AG04450 (cell line): Measurements from ENCODE around the gene EID2B. TPM values are rescaled to one million over a fixed set of nuclear protein-coding genes. Genes with fewer than 3 reads are reported as not detected.

ENCODE experiments used
- CTCF ChIA-PET: fragments of 300-600, 350-600 bp; formaldehyde crosslinking; extraction: SDS; loops from one replicate; lab custom pipeline; 2022; ENCODE audit warnings: antibody characterized with exemption, inconsistent platforms; lab: Charles Lee
- POLR2A ChIA-PET: fragments of 350-600 bp; formaldehyde crosslinking; extraction: SDS; loops from one replicate; lab custom pipeline; 2021; ENCODE audit warnings: antibody characterized with exemption, inconsistent platforms; lab: Yijun Ruan, JAX
- DNase-seq: peaks from one replicate; pipeline ENCODE4 v3.0.0-alpha.2; 2011; ENCODE audit warnings: low read depth, low spot score
- H3K27ac ChIP-seq: one replicate; pipeline ENCODE4 v1.5.1; 2012; ENCODE audit warnings: low read depth, low read length, control low read depth
- H3K27me3 ChIP-seq: one replicate; pipeline ENCODE4 v1.6.0; 2012; ENCODE audit warnings: low read length; ENCODE audit not compliant: control insufficient read depth, insufficient read depth
- H3K4me3 ChIP-seq: 2 replicates; pipeline ENCODE4 v1.5.1; 2011; ENCODE audit warnings: mild to moderate bottlenecking, low read depth, low read length, control low read depth
- H3K9me3 ChIP-seq: 2 replicates; pipeline ENCODE4 v1.5.1; 2012; ENCODE audit warnings: low read length; ENCODE audit not compliant: control insufficient read depth, insufficient read depth
- CTCF ChIP-seq: IDR thresholded peaks from 2 replicates; pipeline ENCODE4 v1.5.1; 2011; ENCODE audit warnings: low read depth, low read length, control low read depth, inconsistent platforms
- polyA plus RNA-seq: library from polyadenylated mRNA; depleted of rRNA; stranded (reverse); fragments of >200 nt; gene quantifications from 2 replicates; pipeline ENCODE4 v1.2.3, GENCODE V29; 2011

EID2B gene
- polyA plus RNA-seq, 1 experiment = 3.1 TPM

DNA sequence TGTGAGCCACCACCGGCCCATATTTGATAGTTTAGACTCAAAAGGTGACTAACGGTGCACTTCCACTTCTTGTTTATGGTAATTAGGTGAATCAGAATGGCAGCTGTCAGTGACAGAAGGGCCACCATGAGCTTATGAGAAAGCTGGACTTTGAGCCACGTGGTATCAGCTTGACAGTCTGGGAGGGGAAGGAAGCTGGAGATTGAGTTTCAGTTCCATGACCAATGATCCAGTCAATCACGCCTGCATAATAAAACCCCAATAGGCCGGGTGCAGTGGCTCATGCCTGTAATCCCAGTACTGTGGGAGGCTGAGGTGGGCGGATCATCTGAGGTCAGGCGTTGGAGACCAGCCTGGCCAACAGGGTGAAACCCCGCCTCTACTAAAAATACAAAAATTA lies 8.2 kb downstream of the EID2B start:
- CTCF ChIA-PET = interaction anchor here (0.8 to 1.1 kb wide), 2 partner anchors 8 to 113 kb away, joined by 3 to 5 read pairs; partner anchors contain the start of gene EID2B
- Histone ChIP-seq H3K27me3 (no peaks in the 10 kb centered on the region), H3K9me3 (no peaks in the 10 kb centered on the region), H3K4me3 (no peak overlapping the region), H3K27ac (no peak overlapping the region)
- POLR2A ChIA-PET = no interaction called here
- no peak for TF ChIP-seq CTCF
- no peak for DNase-seq

DNA sequence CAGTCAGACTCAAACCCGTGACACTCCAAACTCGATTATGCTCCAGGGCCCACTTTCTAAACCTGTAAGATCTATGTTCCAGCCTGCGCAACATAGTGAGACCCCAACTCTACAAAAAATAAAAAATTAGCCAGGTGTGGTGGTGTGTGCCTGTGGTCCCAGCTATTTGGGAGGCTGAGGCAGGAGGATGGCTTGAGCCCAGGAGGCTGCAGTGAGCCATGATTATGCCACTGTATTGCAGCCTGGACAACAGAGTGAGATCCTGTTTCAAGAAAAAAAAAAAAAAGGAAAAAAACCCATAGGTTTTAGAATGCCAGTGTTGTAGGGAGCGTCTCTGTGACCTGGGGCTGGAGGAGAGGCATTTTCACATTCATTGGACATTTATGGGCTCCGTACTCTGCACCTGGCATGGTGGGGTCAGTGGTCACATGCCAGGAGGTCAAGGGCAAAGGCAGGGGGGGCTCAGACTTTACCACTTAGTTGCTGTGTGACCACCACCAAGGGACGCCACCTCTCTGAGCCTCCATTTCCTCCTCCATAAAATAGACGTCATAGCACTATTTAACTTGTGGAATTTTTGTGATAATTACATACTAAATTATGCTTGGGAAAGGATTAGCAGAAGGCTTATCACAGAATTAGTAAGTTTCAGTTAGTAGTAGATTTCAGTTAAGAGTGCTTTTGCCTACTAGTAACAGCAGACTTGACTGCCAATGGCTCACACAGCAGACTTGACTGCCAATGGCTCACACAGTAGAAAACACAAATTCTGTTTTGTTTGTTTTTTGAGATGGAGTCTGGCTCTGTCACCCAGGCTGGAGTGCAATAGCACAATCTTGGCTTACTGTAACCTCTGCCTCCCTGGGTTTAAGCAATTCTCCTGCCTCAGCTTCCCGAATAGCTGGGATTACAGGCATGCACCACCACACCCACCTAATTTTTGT lies 11.8 kb downstream of the EID2B start:
- no peak overlapping the region for H3K4me3 ChIP-seq
- H3K27me3 ChIP-seq = peaks cover 22% of the 10 kb centered on the region
- no peak for TF ChIP-seq CTCF
- no peak overlapping the region for H3K27ac ChIP-seq
- CTCF ChIA-PET = no interaction called here
- H3K9me3 ChIP-seq = no peaks in the 10 kb centered on the region; the same call in 1 of the 2 replicates
- DNase-seq = no peak
- POLR2A ChIA-PET = no interaction called here

DNA sequence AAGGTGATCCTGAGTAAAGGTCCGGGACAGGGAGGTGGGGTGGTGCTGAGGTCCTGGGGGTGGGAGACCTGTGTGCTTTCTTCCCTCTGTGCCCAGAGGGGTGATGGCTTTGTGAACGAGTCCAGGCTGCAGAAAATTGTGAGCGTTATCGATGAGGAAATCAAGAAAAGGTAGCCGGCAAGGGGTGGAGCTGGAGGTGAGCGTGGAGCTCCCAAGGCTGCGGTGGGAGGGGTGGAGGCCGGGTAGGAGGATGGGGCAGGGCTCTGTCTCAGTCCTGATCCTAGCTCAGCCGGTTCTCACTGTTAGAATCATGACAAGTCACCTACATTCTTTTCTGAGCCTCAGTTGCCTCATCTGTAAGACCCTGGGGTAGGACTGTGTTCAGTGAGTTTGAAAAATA lies 13.7 kb downstream of the EID2B start:
- Histone ChIP-seq H3K27ac (no peak overlapping the region), H3K4me3 (no peak overlapping the region), H3K27me3 (peaks cover 40% of the 10 kb centered on the region), H3K9me3 (no peaks in the 10 kb centered on the region; the same call in 1 of the 2 replicates)
- ChIA-PET POLR2A (no interaction called here), CTCF (no interaction called here)
- no peak for DNase-seq
- no peak for TF ChIP-seq CTCF

- DNase-seq = no peak
- Histone ChIP-seq H3K9me3 (no peaks in the 10 kb centered on the region; the same call in 1 of the 2 replicates), H3K27ac (no peak overlapping the region), H3K4me3 (no peak overlapping the region), H3K27me3 (peaks cover 45% of the 10 kb centered on the region)
- TF ChIP-seq CTCF = no peak
- ChIA-PET CTCF (no interaction called here), POLR2A (no interaction called here)
These were observed 14.2 kb downstream of the EID2B start for GRCh38 chr19:39518458-39518857.

GRCh38 chr19:39517432-39517831 lies 15.2 kb downstream of the EID2B start:
- no peak for DNase-seq
- Histone ChIP-seq H3K27ac (no peak overlapping the region), H3K9me3 (no peaks in the 10 kb centered on the region; the same call in 1 of the 2 replicates), H3K4me3 (no peak overlapping the region), H3K27me3 (peaks cover 50% of the 10 kb centered on the region)
- no peak for TF ChIP-seq CTCF
- ChIA-PET CTCF (no interaction called here), POLR2A (no interaction called here)
